ENCODE data around the gene GUCA1C.

GUCA1C gene

DNA sequence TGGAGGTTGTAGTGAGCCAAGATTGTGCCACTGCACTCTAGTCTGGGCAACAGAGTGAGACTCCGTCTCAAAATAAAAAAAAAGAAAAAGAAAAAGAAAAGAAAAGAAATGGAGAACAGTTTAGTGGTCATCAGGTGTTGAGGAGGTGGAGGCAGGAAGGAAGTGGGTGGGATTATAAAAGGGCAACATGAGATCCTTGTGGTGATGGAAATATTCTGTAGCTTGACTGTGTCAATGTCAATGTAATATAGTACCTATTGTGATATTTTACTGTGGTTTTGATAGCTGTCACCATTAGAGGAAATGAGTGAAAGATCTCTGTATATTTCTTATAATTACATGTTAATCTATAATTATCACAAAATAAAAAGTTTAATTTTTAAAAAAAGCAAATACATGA is 70.3 kb downstream of the GUCA1C start:
- no peak for ATAC-seq (replicated peaks)
- H3K36me3 Mint-ChIP-seq: no peaks in the 10 kb centered on the region
- no peaks in the 10 kb centered on the region for H3K9me3 Mint-ChIP-seq
- H3K4me3 Mint-ChIP-seq: no peak overlapping the region
- no peak overlapping the region for H3K27ac Mint-ChIP-seq
- no peak for DNase-seq
- peaks cover 4 to 6% of the 10 kb centered on the region in 2 donors for H3K27me3 Mint-ChIP-seq
- no peaks in the 10 kb centered on the region for H3K4me1 Mint-ChIP-seq

DNA sequence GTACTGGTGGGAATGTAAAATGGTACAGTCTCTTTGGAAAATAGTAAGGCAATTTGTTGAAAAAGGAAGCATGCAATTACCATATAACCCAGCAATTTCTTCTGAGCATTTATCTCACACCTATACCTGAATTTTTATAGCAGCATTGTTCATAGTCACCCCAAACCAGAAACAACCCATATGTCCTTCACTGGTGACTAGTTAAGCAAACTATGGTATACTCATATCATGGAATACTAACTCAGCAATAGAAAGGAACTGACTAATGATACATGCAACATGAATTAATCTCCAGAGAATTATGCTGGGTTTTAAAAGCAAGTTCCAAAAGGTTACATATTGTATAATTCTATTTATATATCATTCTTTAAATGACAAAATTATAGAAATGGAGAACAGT is 70.9 kb downstream of the GUCA1C start:
- no peaks in the 10 kb centered on the region for H3K4me1 Mint-ChIP-seq
- no peaks in the 10 kb centered on the region for H3K9me3 Mint-ChIP-seq
- DNase-seq (no peak), ATAC-seq (replicated peaks) (no peak)
- H3K27ac Mint-ChIP-seq: no peak overlapping the region
- H3K27me3 Mint-ChIP-seq: peaks cover 4 to 6% of the 10 kb centered on the region in 2 donors
- H3K4me3 Mint-ChIP-seq: no peak overlapping the region
- no peaks in the 10 kb centered on the region for H3K36me3 Mint-ChIP-seq

DNA sequence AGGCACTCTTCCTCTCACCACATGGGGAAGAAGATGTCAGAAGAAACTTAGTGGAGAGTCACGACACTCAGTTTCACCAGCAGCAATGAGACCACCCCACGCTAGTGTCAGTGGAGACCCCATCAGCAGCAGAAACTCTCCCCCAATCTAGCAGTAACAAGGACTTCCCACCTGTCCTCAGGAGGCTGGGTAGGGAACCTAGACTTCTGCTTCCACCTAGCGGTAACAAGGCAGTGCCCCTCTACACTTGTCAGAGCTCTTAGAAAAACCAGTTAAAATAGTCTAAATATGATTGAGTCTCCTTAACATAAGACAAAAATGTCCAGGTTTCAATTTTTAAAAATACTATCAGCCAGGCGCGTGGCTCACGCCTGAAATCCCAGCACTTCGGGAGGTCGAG is 73.8 kb downstream of the GUCA1C start:
- no peaks in the 10 kb centered on the region for H3K36me3 Mint-ChIP-seq
- H3K27me3 Mint-ChIP-seq: peaks cover 4 to 6% of the 10 kb centered on the region in 2 donors
- ATAC-seq (replicated peaks): no peak

DNA sequence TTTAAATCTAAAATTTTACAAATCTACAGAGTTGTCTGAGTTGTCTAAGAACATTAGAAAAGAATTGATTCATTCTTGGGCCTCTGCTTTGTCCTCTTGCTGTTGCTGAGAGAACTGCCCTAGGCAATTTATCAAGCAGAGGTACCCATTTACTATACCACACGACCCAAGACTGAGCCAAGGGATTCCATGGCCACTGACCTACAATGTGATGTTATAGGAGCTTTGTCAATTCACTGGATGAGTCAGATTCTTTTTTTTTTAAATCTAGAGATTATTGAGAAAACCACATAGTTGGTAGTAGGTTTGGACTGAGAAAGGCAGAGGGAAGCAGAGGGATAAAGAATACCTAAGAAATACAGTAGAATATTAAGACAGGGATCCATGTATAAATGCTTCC is 75.8 kb downstream of the GUCA1C start:
- Mint-ChIP-seq H3K4me3 (no peak overlapping the region), H3K4me1 (no peaks in the 10 kb centered on the region), H3K9me3 (no peaks in the 10 kb centered on the region), H3K27ac (no peak overlapping the region), H3K27me3 (peaks cover 4 to 6% of the 10 kb centered on the region in 2 donors), H3K36me3 (no peaks in the 10 kb centered on the region)
- no peak for DNase-seq
- ATAC-seq (replicated peaks): no peak

More for the DNA sequence above, 73.8 kb downstream of the GUCA1C start:
- no peak overlapping the region for H3K4me3 Mint-ChIP-seq
- H3K4me1 Mint-ChIP-seq: no peaks in the 10 kb centered on the region
- no peaks in the 10 kb centered on the region for H3K9me3 Mint-ChIP-seq
- no peak overlapping the region for H3K27ac Mint-ChIP-seq
- no peak for DNase-seq

DNA sequence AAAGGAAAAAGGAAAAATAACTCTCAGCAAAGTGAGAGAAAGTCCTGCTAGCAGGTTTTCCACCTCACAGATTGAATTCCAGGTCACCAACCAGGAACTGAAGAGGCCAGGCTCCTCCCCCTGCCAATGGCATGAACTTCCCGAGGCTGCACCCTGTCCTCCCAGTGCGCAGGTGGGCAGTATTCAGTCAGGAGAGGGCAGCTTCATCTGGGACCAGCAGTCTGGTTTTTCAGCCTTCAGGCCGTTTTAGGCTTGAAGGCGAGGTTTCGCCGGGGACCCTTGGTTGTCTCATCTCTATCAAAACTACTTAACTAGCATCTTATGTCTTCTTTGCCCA is 89.9 kb downstream of the GUCA1C start:
- H3K27me3 Mint-ChIP-seq: no peaks in the 10 kb centered on the region
- no peaks in the 10 kb centered on the region for H3K9me3 Mint-ChIP-seq
- ATAC-seq (replicated peaks): no peak
- H3K4me1 Mint-ChIP-seq: peaks cover 0 to 4% of the 10 kb centered on the region in 2 donors
- H3K36me3 Mint-ChIP-seq: no peaks in the 10 kb centered on the region
- H3K27ac Mint-ChIP-seq: no peak overlapping the region
- no peak overlapping the region for H3K4me3 Mint-ChIP-seq
- no peak for DNase-seq

DNA sequence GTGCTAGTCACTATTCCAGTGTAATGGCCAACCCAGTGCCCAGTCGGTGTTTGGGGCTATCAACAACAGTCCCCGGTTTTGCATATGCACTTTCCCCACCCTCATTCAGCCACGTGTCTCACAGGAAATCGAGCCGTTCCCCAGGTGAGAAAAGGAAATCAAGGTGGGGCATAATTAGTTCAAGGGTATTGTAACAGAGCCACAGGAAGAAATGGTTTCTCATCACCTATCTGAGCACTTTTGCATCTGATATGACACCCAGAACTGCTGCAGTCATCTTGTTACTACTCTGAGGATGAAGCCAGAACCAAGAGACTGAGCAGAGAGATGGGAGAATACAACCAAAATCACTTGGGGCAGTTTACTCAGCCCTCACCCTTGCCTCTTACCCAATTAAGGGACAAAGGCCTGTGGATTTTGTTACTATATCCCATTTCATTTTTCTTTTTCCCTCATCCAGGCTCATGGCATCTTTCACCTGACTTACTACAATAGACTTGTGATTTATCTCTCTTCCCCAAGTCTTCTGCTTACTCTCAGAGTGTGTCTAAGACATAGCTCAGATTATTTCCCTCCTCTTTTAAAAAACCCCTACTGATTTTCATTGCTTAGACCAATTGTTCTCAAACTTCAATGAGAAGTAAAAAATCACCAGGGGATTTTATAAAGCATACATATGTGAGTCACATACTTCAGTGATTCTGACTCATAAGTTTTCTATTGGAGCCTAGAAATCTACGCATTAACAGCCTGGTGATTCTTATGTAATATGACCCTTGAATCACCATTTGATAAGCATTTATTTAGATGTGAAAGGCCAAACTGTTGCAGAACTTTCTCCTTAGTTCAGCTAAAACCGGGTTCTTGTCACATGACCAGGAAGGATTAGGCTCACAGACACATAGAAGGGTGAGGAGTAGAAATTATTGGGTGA is 90.5 kb downstream of the GUCA1C start:
- ATAC-seq (replicated peaks) (peak; percentile 38 to 65), DNase-seq (no peak)
- Mint-ChIP-seq H3K27ac (peak overlapping the region; percentile 16), H3K27me3 (no peaks in the 10 kb centered on the region), H3K4me3 (no peak overlapping the region), H3K9me3 (no peaks in the 10 kb centered on the region), H3K4me1 (peaks cover 0 to 4% of the 10 kb centered on the region in 2 donors), H3K36me3 (no peaks in the 10 kb centered on the region)

DNA sequence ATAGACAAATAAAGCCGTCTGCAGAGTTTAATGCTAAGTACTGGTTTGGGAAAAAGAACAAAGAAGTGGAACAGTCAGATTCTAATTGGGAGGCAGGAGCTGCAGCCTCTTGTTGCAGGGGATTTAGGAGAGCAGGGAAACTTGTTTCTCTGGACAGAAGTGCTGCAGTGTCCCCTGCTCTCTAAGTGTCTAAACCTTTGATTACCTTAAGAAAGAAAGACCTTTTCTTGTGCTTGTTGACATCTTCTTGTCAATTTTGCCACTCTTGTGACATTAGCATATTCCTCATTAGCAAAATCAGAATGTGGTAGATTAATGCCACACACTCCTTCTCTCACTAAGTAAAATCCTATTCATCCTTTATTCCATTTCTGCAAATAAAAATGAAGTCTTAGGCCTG is 92.3 kb downstream of the GUCA1C start:
- no peaks in the 10 kb centered on the region for H3K9me3 Mint-ChIP-seq
- no peaks in the 10 kb centered on the region for H3K27me3 Mint-ChIP-seq
- DNase-seq (no peak), ATAC-seq (replicated peaks) (no peak)
- no peak overlapping the region for H3K4me3 Mint-ChIP-seq
- H3K36me3 Mint-ChIP-seq: no peaks in the 10 kb centered on the region
- no peak overlapping the region for H3K27ac Mint-ChIP-seq
- peaks cover 0 to 4% of the 10 kb centered on the region in 2 donors for H3K4me1 Mint-ChIP-seq

All from stimulated activated naive B cell treated with anti-CD40 and anti-IgM and Interleukin-4, amounts not matched to agents 10 μg/mL and 1 μg/mL and 100 μg/mL, for 72 hours (primary cell).